Ectodermal cell (in vitro differentiated cells): ENCODE results near the gene DNMBP. TPM values are rescaled to one million over a fixed set of nuclear protein-coding genes. Genes with fewer than 3 reads are reported as not detected.

Experiments
- H3K27ac ChIP-seq: 2 replicates; pipeline ENCODE4 v1.7.0; 2013; ENCODE audit warnings: mild to moderate bottlenecking, low read depth, low read length; ENCODE audit not compliant: insufficient read depth, poor library complexity, severe bottlenecking
- H3K27me3 ChIP-seq: 2 replicates; pipeline ENCODE4 v1.7.0; 2013; ENCODE audit warnings: mild to moderate bottlenecking, low read length; ENCODE audit not compliant: insufficient read depth, control insufficient read depth, poor library complexity, severe bottlenecking
- H3K36me3 ChIP-seq: one replicate; pipeline ENCODE4 v1.7.0; 2013; ENCODE audit warnings: low read length; ENCODE audit not compliant: control insufficient read depth, insufficient read depth
- H3K4me1 ChIP-seq: one replicate; pipeline ENCODE4 v1.7.0; 2013; ENCODE audit warnings: low read length; ENCODE audit not compliant: control insufficient read depth, insufficient read depth
- H3K4me3 ChIP-seq: 2 replicates; pipeline ENCODE4 v1.7.0; 2013; ENCODE audit warnings: low read depth, low read length, control low read depth; ENCODE audit not compliant: insufficient read depth
- H3K9me3 ChIP-seq: 2 replicates; pipeline ENCODE4 v1.7.0; 2013; ENCODE audit warnings: mild to moderate bottlenecking, low read length, moderate library complexity; ENCODE audit not compliant: control insufficient read depth
- WGBS, 2 experiments: methylation state at CpG; one replicate each; pipeline ENCODE4 v1.1.7; 2013; ENCODE audit warnings: missing lambda C conversion rate in 2 of 2; 5-methylcytosine and 5-hydroxymethylcytosine counted together
- polyA plus RNA-seq, 4 experiments: library from polyadenylated mRNA; stranded (reverse); fragments of 50-300 nt; gene quantifications; one replicate each; pipeline ENCODE4 v1.2.3, GENCODE V29; 2013

The DNMBP gene, protein sequence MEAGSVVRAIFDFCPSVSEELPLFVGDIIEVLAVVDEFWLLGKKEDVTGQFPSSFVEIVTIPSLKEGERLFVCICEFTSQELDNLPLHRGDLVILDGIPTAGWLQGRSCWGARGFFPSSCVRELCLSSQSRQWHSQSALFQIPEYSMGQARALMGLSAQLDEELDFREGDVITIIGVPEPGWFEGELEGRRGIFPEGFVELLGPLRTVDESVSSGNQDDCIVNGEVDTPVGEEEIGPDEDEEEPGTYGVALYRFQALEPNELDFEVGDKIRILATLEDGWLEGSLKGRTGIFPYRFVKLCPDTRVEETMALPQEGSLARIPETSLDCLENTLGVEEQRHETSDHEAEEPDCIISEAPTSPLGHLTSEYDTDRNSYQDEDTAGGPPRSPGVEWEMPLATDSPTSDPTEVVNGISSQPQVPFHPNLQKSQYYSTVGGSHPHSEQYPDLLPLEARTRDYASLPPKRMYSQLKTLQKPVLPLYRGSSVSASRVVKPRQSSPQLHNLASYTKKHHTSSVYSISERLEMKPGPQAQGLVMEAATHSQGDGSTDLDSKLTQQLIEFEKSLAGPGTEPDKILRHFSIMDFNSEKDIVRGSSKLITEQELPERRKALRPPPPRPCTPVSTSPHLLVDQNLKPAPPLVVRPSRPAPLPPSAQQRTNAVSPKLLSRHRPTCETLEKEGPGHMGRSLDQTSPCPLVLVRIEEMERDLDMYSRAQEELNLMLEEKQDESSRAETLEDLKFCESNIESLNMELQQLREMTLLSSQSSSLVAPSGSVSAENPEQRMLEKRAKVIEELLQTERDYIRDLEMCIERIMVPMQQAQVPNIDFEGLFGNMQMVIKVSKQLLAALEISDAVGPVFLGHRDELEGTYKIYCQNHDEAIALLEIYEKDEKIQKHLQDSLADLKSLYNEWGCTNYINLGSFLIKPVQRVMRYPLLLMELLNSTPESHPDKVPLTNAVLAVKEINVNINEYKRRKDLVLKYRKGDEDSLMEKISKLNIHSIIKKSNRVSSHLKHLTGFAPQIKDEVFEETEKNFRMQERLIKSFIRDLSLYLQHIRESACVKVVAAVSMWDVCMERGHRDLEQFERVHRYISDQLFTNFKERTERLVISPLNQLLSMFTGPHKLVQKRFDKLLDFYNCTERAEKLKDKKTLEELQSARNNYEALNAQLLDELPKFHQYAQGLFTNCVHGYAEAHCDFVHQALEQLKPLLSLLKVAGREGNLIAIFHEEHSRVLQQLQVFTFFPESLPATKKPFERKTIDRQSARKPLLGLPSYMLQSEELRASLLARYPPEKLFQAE (N-terminal part only)
- polyA plus RNA-seq (2013, experiment 1 of 4), result 33.3 TPM
- polyA plus RNA-seq (2013, experiment 2 of 4), result 30.8 TPM
- 25.5 TPM for polyA plus RNA-seq (2013, experiment 3 of 4)
- 29.5 TPM for polyA plus RNA-seq (2013, experiment 4 of 4)

DNA sequence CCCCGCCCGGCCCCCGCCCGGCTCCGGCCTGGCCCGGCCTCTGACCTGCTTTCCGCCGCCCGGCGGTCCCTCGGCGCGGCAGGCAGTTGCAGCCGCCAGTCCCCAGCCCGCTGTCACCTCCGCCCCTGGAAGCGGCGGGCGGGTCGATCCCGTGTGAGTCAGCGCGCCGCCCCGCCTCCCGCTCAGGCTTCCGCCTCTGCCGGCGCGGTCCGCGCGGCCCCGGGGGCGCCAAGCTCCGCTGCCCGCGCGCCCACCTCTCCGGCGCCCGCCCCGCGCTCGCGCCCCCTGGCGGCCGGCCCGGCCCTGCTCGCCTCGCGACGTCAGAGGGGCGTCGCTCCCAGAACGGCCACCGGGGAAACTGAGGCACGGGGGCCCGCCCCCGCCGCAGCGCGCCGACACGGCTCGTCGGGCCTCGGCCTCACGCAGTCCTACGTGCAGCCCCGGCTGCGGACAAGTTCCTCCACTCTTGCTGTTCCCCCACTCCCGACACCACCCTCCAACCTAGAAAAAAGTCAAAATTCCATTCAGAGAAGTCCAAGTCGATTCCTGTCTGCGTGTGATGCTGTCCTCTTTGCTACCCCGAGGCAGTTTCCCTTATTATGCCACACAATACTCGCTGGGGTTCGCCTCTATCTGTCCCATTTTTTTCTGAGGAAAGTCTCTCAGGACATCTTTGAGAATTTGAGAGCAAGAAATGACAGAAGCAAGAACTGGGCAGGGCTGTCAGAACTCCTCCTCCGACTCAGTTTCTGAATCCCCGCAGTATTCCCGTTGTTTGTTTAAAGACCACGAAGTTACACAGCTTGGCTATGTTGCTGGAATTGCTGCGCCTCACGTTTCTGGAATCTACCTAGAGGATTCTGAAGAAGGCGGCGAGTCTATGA is at the start of gene DNMBP:
Gene DNMBP (minus strand): TSS at position 155 of the 884 bp plus-strand sequence. CDS start 37,823 bp downstream, outside the sequence.
- H3K4me1 ChIP-seq, result peaks cover 2% of the 10 kb centered on the region
- WGBS, 2 experiments, result 7% methylated on average over 86 of the region's 86 CpGs

DNA sequence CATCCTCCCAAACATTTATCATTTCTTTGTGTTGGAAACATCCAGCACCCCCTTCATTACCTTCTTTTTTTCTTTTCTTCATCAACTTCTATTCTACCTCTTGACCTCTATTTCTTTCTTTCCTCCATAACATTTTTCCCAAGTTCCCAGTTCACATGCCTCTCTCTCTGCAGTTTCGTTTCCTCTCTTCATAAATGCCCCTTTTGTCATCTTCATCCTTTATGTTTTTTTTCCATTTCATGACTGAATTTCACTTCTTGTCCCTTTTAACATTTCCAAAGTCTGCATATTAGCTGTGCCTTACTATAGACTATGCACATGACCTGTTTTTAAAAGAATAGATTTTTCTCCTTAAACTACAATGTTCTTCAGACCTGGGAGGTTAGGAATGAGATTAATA is 48.2 kb upstream of the DNMBP start:
- 89 to 94% methylated on average over 1 of the region's 1 CpG for WGBS, 2 experiments
- Histone ChIP-seq H3K9me3 (no peaks in the 10 kb centered on the region), H3K36me3 (no peaks in the 10 kb centered on the region), H3K27me3 (no peaks in the 10 kb centered on the region), H3K4me1 (no peaks in the 10 kb centered on the region), H3K4me3 (no peak overlapping the region), H3K27ac (no peak overlapping the region)

More for the DNA sequence above, at the start of gene DNMBP:
- no peaks in the 10 kb centered on the region for H3K36me3 ChIP-seq
- H3K9me3 ChIP-seq, result no peaks in the 10 kb centered on the region
- H3K27me3 ChIP-seq, result peaks cover 27% of the 10 kb centered on the region
- H3K4me3 ChIP-seq, result peak within 1 kb of the TSS; percentile 87
- H3K27ac ChIP-seq, result no peak within 1 kb of the TSS

DNA sequence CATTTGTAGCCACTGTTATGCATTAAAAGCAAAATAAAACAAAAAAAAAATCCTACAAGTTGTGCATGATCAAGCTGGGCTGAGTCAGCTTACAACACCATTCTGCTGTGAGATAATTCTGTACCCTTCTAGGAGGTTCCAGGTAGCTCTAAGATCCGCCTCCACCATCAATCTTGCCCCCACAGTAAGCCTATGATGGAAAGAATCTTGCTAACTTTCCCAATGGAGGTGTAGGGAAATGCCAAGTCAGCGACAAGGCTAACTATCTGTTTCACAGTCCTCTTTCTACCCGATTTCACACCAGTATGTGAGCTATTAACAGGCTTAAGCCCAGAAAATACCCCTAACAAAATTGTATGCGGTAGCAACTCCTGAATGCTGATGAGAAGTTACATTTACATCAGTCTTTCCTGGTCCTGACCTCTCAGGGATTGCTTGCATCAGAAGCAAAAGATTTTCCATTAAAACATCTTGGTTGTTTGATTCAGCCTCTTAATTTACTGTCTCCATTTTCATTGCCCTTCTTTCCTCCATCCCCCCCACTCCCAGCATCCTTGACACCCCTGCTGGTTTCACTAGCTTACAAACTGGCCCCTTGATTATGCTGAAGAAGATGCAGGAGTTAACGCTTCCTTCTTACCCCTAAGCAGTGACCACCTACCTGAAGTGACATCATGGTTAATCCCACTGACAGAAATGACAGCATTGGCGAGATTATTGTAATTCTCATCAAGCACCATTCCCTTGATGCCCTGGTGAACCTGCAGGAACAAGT is 44.1 kb upstream of the DNMBP start:
- H3K4me3 ChIP-seq, result no peak overlapping the region
- H3K27me3 ChIP-seq, result no peaks in the 10 kb centered on the region
- 72 to 74% methylated on average over 6 of the region's 6 CpGs for WGBS, 2 experiments
- H3K4me1 ChIP-seq, result no peaks in the 10 kb centered on the region
- H3K36me3 ChIP-seq, result no peaks in the 10 kb centered on the region
- no peaks in the 10 kb centered on the region for H3K9me3 ChIP-seq
- no peak overlapping the region for H3K27ac ChIP-seq

DNA sequence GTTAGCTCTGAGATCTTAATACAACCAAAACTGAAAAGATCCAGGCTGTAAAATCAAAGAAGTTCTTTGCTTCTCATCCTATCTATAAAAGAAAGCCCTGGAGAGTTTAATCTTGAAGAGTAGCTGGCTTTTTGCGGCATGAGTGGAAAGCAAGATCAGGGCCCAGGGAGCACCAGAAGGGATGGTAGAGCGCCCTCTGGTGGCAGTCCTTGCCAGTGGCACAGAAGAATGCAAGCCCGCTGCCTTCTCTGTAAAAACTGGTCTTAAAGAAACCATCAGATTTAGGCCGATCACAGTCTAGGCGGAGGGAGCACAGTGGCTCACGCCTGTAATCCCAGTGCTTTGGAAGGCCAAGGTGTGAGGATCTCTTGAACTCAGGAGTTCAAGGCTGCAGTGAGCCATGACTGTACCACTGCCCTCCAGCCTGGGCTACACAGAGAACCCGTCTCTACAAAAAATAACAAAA is 36.3 kb upstream of the DNMBP start:
- Histone ChIP-seq H3K27ac (no peak overlapping the region), H3K9me3 (no peaks in the 10 kb centered on the region), H3K4me3 (no peak overlapping the region), H3K27me3 (no peaks in the 10 kb centered on the region), H3K36me3 (no peaks in the 10 kb centered on the region), H3K4me1 (no peaks in the 10 kb centered on the region)
- 36 to 41% methylated on average over 7 of the region's 7 CpGs for WGBS, 2 experiments

DNA sequence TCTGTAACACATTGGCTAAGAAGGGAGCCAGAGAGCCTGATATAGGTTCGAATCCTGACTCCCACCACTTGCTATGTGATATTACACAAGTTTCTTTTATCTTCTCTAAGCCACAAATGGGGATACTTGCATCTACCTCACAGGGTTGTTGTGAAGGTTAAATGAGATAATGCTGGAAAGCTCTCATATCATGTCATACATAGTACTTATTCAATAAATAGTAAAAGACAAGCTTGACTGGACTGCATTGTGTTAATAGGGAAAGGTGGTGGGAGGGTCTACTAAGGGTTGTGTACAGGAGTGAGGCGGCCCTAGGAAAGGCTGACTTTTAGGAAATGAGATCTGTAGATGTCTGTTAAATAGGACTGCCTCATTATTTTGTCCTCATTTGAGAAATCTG is 35.8 kb upstream of the DNMBP start:
- Histone ChIP-seq H3K9me3 (no peaks in the 10 kb centered on the region), H3K4me3 (no peak overlapping the region), H3K27me3 (no peaks in the 10 kb centered on the region), H3K36me3 (no peaks in the 10 kb centered on the region), H3K4me1 (no peaks in the 10 kb centered on the region), H3K27ac (no peak overlapping the region)
- WGBS, 2 experiments, result 77 to 81% methylated on average over 2 of the region's 2 CpGs

DNA sequence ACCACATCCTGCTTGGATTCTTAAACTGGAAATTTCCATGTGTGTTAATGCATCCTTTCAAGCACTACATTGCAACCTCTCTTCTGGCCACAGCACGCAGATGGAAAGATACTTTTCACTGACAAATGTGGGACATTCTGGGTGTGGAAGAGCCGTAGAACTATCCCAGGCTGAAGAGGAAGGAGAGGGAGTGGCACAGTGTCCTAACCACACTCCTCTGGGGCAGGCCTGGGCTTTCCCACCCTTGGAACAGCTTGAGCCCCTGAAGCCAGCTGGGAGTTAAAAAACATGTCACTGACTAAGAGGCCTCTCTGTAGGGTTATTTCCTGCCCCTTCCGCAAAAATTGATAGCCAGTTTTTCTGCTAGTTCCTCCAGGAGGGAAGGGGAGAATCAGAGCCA is 34.0 kb upstream of the DNMBP start:
- WGBS, 2 experiments, result 72 to 80% methylated on average over 3 of the region's 3 CpGs
- H3K27me3 ChIP-seq, result no peaks in the 10 kb centered on the region
- H3K36me3 ChIP-seq, result no peaks in the 10 kb centered on the region
- no peak overlapping the region for H3K27ac ChIP-seq
- no peaks in the 10 kb centered on the region for H3K4me1 ChIP-seq
- H3K9me3 ChIP-seq, result no peaks in the 10 kb centered on the region
- H3K4me3 ChIP-seq, result no peak overlapping the region

DNA sequence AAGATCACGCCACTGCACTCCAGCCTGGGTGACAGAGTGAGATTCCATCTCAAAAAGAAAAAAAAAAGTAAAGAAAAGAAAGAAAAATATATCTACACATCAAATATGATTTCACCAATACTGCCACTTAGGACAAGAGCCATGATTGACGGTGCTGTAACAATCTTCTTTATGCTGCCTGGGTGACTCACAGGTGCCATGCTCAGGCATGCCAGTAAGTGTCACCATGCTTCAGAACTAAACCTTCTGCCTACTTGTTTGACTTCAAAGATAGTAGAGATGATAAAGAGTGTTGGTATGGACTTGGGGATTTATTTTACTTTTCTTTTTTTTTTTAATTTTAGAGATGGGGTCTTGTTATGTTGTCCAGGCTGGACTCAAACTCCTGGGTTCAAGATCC is 33.6 kb upstream of the DNMBP start:
- no peaks in the 10 kb centered on the region for H3K36me3 ChIP-seq
- no peak overlapping the region for H3K27ac ChIP-seq
- 86 to 97% methylated on average over 2 of the region's 2 CpGs for WGBS, 2 experiments
- H3K4me1 ChIP-seq, result no peaks in the 10 kb centered on the region
- no peaks in the 10 kb centered on the region for H3K9me3 ChIP-seq
- H3K4me3 ChIP-seq, result no peak overlapping the region
- no peaks in the 10 kb centered on the region for H3K27me3 ChIP-seq

DNA sequence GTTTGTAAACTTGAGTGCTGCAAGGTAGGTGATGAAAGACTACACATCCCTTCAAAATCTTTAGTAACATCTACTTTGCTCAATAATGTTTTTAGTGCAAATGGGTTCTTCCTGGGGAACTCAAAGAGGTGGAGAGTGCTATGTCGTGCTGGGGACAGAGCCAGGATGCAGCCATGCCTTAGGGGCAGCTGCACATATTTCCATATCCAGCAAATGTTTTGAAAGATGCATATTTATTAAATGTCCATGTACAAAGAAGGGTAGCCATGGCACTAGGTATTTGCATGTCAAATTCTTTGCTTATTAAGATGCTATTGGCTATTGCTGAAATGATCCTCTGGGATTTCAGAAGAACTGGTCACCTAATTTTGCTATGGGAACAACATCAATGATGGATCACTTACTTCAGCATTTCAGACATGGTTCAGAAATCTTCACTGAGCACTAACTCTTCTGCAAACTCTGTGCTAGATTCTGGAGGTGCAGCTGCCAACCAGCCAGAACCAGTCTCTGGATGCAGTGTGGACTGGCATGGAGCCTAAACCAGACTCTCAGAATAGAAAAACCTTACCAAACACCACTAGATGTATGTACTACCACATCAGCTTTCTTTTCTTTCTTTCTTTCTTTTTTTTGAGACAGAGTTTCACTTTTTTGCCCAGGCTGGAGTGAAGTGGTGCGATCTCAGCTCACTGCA is 31.7 kb upstream of the DNMBP start:
- 88 to 90% methylated on average over 2 of the region's 2 CpGs for WGBS, 2 experiments
- no peak overlapping the region for H3K27ac ChIP-seq
- no peaks in the 10 kb centered on the region for H3K4me1 ChIP-seq
- no peaks in the 10 kb centered on the region for H3K9me3 ChIP-seq
- H3K4me3 ChIP-seq, result no peak overlapping the region
- no peaks in the 10 kb centered on the region for H3K27me3 ChIP-seq
- no peaks in the 10 kb centered on the region for H3K36me3 ChIP-seq
